8988T (cell line): ENCODE measurements around the gene TYMP.
"Not testable (repeated sequence)": the region's sequence is repeated elsewhere in the genome, so short reads cannot be mapped to it uniquely, and the experiment has no call there.

Source experiments
- DNase-seq: peaks from one replicate; pipeline ENCODE4 v3.0.0; 2011

The TYMP gene

GRCh38 chr22:50537765-50538164 lies 8.0 kb upstream of the TYMP start:
- DNase-seq, result no peak

GRCh38 chr22:50536226-50536625 lies 6.4 kb upstream of the TYMP start:
- DNase-seq, result no peak

GRCh38 chr22:50535113-50535512 lies 5.3 kb upstream of the TYMP start:
- DNase-seq, result no peak

- DNase-seq, result not testable (repeated sequence)
These were observed 4.3 kb upstream of the TYMP start for GRCh38 chr22:50533856-50534711.

- no peak for DNase-seq
These were observed 3.3 kb upstream of the TYMP start for GRCh38 chr22:50532824-50533796.

GRCh38 chr22:50531962-50532674 lies 2.3 kb upstream of the TYMP start:
- no peak for DNase-seq

- DNase-seq, result no peak
These were observed 1.7 kb upstream of the TYMP start for GRCh38 chr22:50531546-50531961.

- DNase-seq, result no peak
These were observed 1.2 kb upstream of the TYMP start for GRCh38 chr22:50530877-50531545.

- no peak for DNase-seq
These were observed 716 bp upstream of the TYMP start for GRCh38 chr22:50530580-50530876.

- DNase-seq, result no peak
These were observed 356 bp downstream of the TYMP start for GRCh38 chr22:50529416-50529896.

- no peak for DNase-seq
These were observed 963 bp downstream of the TYMP start for GRCh38 chr22:50528682-50529415.

- no peak for DNase-seq
These were observed 1.7 kb downstream of the TYMP start for GRCh38 chr22:50527921-50528681.

- no peak for DNase-seq
These were observed 2.7 kb downstream of the TYMP start for GRCh38 chr22:50526834-50527801.

GRCh38 chr22:50526108-50526833 lies 3.5 kb downstream of the TYMP start:
- peak; percentile 80 for DNase-seq

GRCh38 chr22:50525858-50526107 lies 4.0 kb downstream of the TYMP start:
- DNase-seq, result no peak

GRCh38 chr22:50525104-50525857 lies 4.5 kb downstream of the TYMP start, which contains the start of gene SCO2:
Gene SCO2 (minus strand): TSS chr22:50525598. CDS start chr22:50524411, 1,187 bp downstream.
- DNase-seq, result peak; percentile 98

GRCh38 chr22:50524676-50525103 lies 5.1 kb downstream of the TYMP start:
- DNase-seq, result peak; percentile 35
